B cell (primary cell): ENCODE results near the gene ZNF521. TPM values are rescaled to one million over a fixed set of nuclear protein-coding genes. Genes with fewer than 3 reads are reported as not detected.

Experiments used
- ATAC-seq: fragments of 200-7000 bp; cut with Tn5 transposase; one replicate; pipeline ENCODE4 v1.10.0; 2021; ENCODE audit warnings: low read depth, mild to moderate bottlenecking, moderate number of reproducible peaks, moderate library complexity
- CTCF ChIA-PET: fragments of 350-600 bp; sonication (Branson Sonifier 250); formaldehyde crosslinking; loops from one replicate; lab custom pipeline; 2021; ENCODE audit warnings: antibody characterized with exemption, inconsistent platforms; lab: Charles Lee
- POLR2A ChIA-PET: fragments of 350-600 bp; sonication (Branson Sonifier 250); formaldehyde crosslinking; loops from one replicate; lab custom pipeline; 2021; ENCODE audit warnings: antibody characterized with exemption; lab: Charles Lee
- DNase-seq: peaks from one replicate; pipeline ENCODE4 v3.0.0; 2013
- H2AFZ ChIP-seq: 2 replicates; pipeline ENCODE4 v1.6.1; 2012; ENCODE audit warnings: mild to moderate bottlenecking, low read depth, low read length; ENCODE audit not compliant: insufficient read depth, poor library complexity, severe bottlenecking
- H3K27ac ChIP-seq, 2 donors: 1 replicate in 1 of 2; 2 replicates in 1 of 2; pipeline ENCODE4 v1.5.1; 2012 to 2013; ENCODE audit warnings: low read length in 2 of 2, mild to moderate bottlenecking in 2 of 2, moderate library complexity in 1 of 2
- H3K27me3 ChIP-seq, 4 experiments: fragments of 200-600 bp in 1 of 4; sonication (generic) in 1 of 4; replicated peaks in 1 of 4; 1 replicate in 2 of 4; 2 replicates in 2 of 4; pipeline versions ENCODE4 v1.6.1 to v1.7.0; 2013 to 2016; ENCODE audit warnings: low read length in 3 of 4, mild to moderate bottlenecking in 2 of 4, mixed read lengths in 1 of 4, moderate library complexity in 1 of 4; ENCODE audit not compliant: insufficient read depth in 4 of 4, control insufficient read depth in 3 of 4; ENCODE audit errors: control extremely low read depth in 1 of 4
- H3K36me3 ChIP-seq, 2 experiments: replicated peaks in 1 of 2; 1 replicate in 1 of 2; 2 replicates in 1 of 2; pipeline versions ENCODE4 v1.6.1 to v1.7.1; 2013; ENCODE audit warnings: low read length in 1 of 2; ENCODE audit not compliant: insufficient read depth in 2 of 2, control insufficient read depth in 1 of 2; ENCODE audit errors: control extremely low read depth in 1 of 2, extremely low read depth in 1 of 2
- H3K4me1 ChIP-seq, 2 donors: fragments of 200-600 bp in 1 of 2; sonication (generic) in 1 of 2; 1 replicate in 1 of 2; 2 replicates in 1 of 2; pipeline versions ENCODE4 v1.5.1 to v1.6.1; 2013 to 2017; ENCODE audit warnings: low read length in 2 of 2; ENCODE audit not compliant: control insufficient read depth in 2 of 2, insufficient read depth in 2 of 2
- H3K4me2 ChIP-seq: replicated peaks from 2 replicates; pipeline ENCODE3; 2012; ENCODE audit warnings: mild to moderate bottlenecking, low read depth, low read length; ENCODE audit not compliant: poor library complexity, severe bottlenecking
- H3K4me3 ChIP-seq, 5 experiments: fragments of 200-600 bp in 1 of 5; sonication (generic) in 1 of 5; 1 replicate in 3 of 5; 2 replicates in 2 of 5; pipeline versions ENCODE4 v1.5.1 to v1.7.0; 2011 to 2016; ENCODE audit warnings: low read length in 4 of 5, mild to moderate bottlenecking in 4 of 5, low read depth in 2 of 5, control low read depth in 1 of 5, moderate library complexity in 1 of 5; ENCODE audit not compliant: insufficient read depth in 1 of 5; ENCODE audit errors: control extremely low read depth in 1 of 5, extremely low read depth in 1 of 5
- H3K79me2 ChIP-seq: fragments of 200-600 bp; sonication (generic); one replicate; pipeline ENCODE4 v1.6.0; 2016; ENCODE audit warnings: low read length; ENCODE audit not compliant: control insufficient read depth, insufficient read depth
- H3K9ac ChIP-seq: fragments of 200-600 bp; sonication (generic); 2 replicates; pipeline ENCODE4 v1.6.1; 2017; ENCODE audit warnings: mild to moderate bottlenecking, low read length, moderate library complexity
- H3K9me3 ChIP-seq, 3 donors: one replicate each; pipeline versions ENCODE4 v1.6.1 to v1.7.1; 2013; ENCODE audit warnings: low read length in 2 of 3; ENCODE audit not compliant: control insufficient read depth in 2 of 3, insufficient read depth in 1 of 3; ENCODE audit errors: control extremely low read depth in 1 of 3
- H4K20me1 ChIP-seq: 2 replicates; pipeline ENCODE4 v1.6.0; 2012; ENCODE audit warnings: mild to moderate bottlenecking, low read length; ENCODE audit not compliant: insufficient read depth, control insufficient read depth, poor library complexity, severe bottlenecking
- H3K27ac Mint-ChIP-seq: one replicate; pipeline ENCODE4 v1.8.0; 2021; ENCODE audit warnings: mixed read lengths
- H3K27me3 Mint-ChIP-seq: one replicate; pipeline ENCODE4 v1.8.0; 2021; ENCODE audit warnings: mixed read lengths
- H3K4me1 Mint-ChIP-seq: one replicate; pipeline ENCODE4 v1.8.0; 2021; ENCODE audit warnings: mixed read lengths
- H3K4me3 Mint-ChIP-seq: one replicate; pipeline ENCODE4 v1.8.0; 2021; ENCODE audit warnings: mixed read lengths
- H3K9me3 Mint-ChIP-seq: one replicate; pipeline ENCODE4 v1.8.0; 2022; ENCODE audit warnings: mixed read lengths; ENCODE audit not compliant: insufficient read depth
- EZH2 ChIP-seq: IDR thresholded peaks from 2 replicates; pipeline ENCODE4 v1.6.1; 2012; ENCODE audit warnings: borderline replicate concordance, low read depth, mild to moderate bottlenecking, moderate library complexity, low read length; ENCODE audit not compliant: insufficient read depth, poor library complexity, severe bottlenecking
- WGBS: methylation state at CpG from one replicate; pipeline ENCODE4 v1.1.5; 2013; ENCODE audit warnings: missing lambda C conversion rate; ENCODE audit not compliant: insufficient coverage; 5-methylcytosine and 5-hydroxymethylcytosine counted together
- intact Hi-C: fragments of 100-400 bp; cut with micrococcal nuclease; formaldehyde crosslinking; loops from one replicate; pipeline ENCODE4 v1.10.0; 2022
- polyA plus RNA-seq: library from polyadenylated mRNA; depleted of rRNA; stranded (reverse); fragments of >200 nt; gene quantifications from 2 replicates; pipeline ENCODE4 v1.2.3, GENCODE V29; 2012
- total RNA-seq, 2 donors: library from RNA; stranded (reverse); fragments of 120-200 nt in 1 of 2; gene quantifications; 1 replicate in 1 of 2; 2 replicates in 1 of 2; pipeline versions ENCODE4 v1.2.3 to v1.2.4, GENCODE V29; 2013 to 2022
- TF ChIP-seq, protein P1 (sequence below): fragments of 200-600 bp; IDR thresholded peaks from one replicate; pipeline ENCODE4 v1.8.0; 2022; ENCODE audit warnings: antibody characterized with exemption, mild to moderate bottlenecking

The ZNF521 gene
- total and polyA plus RNA-seq, 2 donors (not counting 1 experiment from before 2014, with no cell fraction given), result 0.04 to 9.0 TPM

DNA sequence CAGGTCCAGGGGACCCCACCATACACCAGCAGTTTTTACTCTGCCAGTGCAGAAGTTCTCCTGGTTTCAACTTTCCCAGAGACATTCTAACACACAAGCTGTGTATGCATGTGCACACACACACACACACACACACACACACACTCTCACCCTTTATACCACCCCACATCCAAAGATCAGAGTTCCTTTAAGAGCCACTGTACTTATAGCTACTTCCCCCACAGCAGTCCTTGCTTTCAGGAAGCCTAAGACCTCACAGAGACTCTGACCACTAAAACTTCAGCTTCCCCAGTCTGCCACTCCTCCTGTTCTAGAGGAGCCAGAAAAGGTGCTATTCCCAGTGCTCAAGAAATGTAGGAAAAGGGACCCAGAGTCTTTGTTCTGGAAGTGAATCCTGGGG lies 107.8 kb downstream of the ZNF521 start:
- H3K27me3 Mint-ChIP-seq, result no peaks in the 10 kb centered on the region
- intact Hi-C loops, result no loop called here

DNA sequence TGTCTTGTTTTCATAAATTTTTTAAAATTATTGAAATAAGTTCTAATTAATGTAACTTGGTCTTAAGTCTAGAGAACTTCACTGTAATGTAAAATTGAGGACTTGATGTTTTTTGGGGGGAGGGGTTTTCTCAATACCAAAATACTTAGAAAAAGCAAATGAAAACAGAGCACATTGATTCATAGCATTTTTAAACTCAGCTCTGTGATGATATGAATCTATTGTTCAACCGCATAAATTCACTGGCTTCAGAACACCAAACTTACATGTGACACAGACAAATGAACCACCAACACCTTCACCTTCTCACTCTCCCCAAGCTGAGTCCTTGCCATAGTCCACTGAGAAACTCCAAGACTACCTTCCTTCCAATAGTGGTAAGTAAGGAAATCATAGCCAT lies 108.2 kb downstream of the ZNF521 start:
- H2AFZ ChIP-seq, result no peak overlapping the region
- H3K36me3 ChIP-seq, result no peaks in the 10 kb centered on the region
- H3K27ac ChIP-seq, result no peak overlapping the region
- ChIA-PET POLR2A (no interaction called here), CTCF (no interaction called here)
- H3K4me3 ChIP-seq, result no peak overlapping the region
- WGBS, result 63% methylated on average over 1 of the region's 1 CpG
- Mint-ChIP-seq H3K27ac (no peak overlapping the region), H3K9me3 (no peaks in the 10 kb centered on the region), H3K27me3 (no peaks in the 10 kb centered on the region), H3K4me3 (no peak overlapping the region), H3K4me1 (no peaks in the 10 kb centered on the region)
- H3K9me3 ChIP-seq, result no peaks in the 10 kb centered on the region
- no peak overlapping the region for H3K4me2 ChIP-seq
- H3K79me2 ChIP-seq, result no peaks in the 10 kb centered on the region
- no peaks in the 10 kb centered on the region for H4K20me1 ChIP-seq
- intact Hi-C loops, result no loop called here
- no peaks in the 10 kb centered on the region for H3K4me1 ChIP-seq
- H3K9ac ChIP-seq, result no peak overlapping the region
- H3K27me3 ChIP-seq, result no peaks in the 10 kb centered on the region
- no peak for DNase-seq
- no peak for TF ChIP-seq EZH2
- TF ChIP-seq, protein P1, sequence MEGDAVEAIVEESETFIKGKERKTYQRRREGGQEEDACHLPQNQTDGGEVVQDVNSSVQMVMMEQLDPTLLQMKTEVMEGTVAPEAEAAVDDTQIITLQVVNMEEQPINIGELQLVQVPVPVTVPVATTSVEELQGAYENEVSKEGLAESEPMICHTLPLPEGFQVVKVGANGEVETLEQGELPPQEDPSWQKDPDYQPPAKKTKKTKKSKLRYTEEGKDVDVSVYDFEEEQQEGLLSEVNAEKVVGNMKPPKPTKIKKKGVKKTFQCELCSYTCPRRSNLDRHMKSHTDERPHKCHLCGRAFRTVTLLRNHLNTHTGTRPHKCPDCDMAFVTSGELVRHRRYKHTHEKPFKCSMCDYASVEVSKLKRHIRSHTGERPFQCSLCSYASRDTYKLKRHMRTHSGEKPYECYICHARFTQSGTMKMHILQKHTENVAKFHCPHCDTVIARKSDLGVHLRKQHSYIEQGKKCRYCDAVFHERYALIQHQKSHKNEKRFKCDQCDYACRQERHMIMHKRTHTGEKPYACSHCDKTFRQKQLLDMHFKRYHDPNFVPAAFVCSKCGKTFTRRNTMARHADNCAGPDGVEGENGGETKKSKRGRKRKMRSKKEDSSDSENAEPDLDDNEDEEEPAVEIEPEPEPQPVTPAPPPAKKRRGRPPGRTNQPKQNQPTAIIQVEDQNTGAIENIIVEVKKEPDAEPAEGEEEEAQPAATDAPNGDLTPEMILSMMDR, result no peak
- no peak for ATAC-seq

More for the DNA sequence above, 107.8 kb downstream of the ZNF521 start:
- Histone ChIP-seq H3K27ac (no peak overlapping the region), H2AFZ (no peak overlapping the region), H4K20me1 (no peaks in the 10 kb centered on the region), H3K27me3 (no peaks in the 10 kb centered on the region), H3K9ac (no peak overlapping the region), H3K79me2 (no peaks in the 10 kb centered on the region), H3K4me2 (no peak overlapping the region), H3K9me3 (no peaks in the 10 kb centered on the region), H3K4me1 (no peaks in the 10 kb centered on the region), H3K36me3 (no peaks in the 10 kb centered on the region), H3K4me3 (no peak overlapping the region)
- H3K9me3 Mint-ChIP-seq, result no peaks in the 10 kb centered on the region
- H3K4me1 Mint-ChIP-seq, result no peaks in the 10 kb centered on the region
- DNase-seq, result no peak
- TF ChIP-seq, protein P1, result no peak
- TF ChIP-seq EZH2, result no peak
- no peak overlapping the region for H3K4me3 Mint-ChIP-seq
- no peak for ATAC-seq
- POLR2A ChIA-PET, result no interaction called here
- CTCF ChIA-PET, result no interaction called here
- no peak overlapping the region for H3K27ac Mint-ChIP-seq
